GM19463 (cell line): Measurements from ENCODE around the gene MARK1.
A peak's percentile ranks its signal among the peaks of the same experiment; 100 is the strongest.

Experiments used
- ATAC-seq: cut with Tn5 transposase; IDR thresholded peaks from one replicate; pipeline ENCODE4 v1.9.1; 2021; ENCODE audit warnings: mild to moderate bottlenecking, moderate library complexity; ENCODE audit not compliant: unreplicated experiment

Gene MARK1

GRCh38 chr1:220528679-220529501 lies 954 bp downstream of the MARK1 start:
- ATAC-seq, result peak; percentile 2

GRCh38 chr1:220529521-220530020 lies 1.6 kb downstream of the MARK1 start:
- ATAC-seq, result no peak

- ATAC-seq, result no peak
These were observed 5.7 kb downstream of the MARK1 start for GRCh38 chr1:220533504-220534109.

- ATAC-seq, result no peak
These were observed 17.0 kb downstream of the MARK1 start for GRCh38 chr1:220544901-220545303.

GRCh38 chr1:220550811-220551399 lies 23.0 kb downstream of the MARK1 start:
- ATAC-seq, result no peak

GRCh38 chr1:220551718-220552117 lies 23.8 kb downstream of the MARK1 start:
- ATAC-seq, result no peak

- ATAC-seq, result no peak
These were observed 24.8 kb downstream of the MARK1 start for GRCh38 chr1:220552672-220553260.

DNA sequence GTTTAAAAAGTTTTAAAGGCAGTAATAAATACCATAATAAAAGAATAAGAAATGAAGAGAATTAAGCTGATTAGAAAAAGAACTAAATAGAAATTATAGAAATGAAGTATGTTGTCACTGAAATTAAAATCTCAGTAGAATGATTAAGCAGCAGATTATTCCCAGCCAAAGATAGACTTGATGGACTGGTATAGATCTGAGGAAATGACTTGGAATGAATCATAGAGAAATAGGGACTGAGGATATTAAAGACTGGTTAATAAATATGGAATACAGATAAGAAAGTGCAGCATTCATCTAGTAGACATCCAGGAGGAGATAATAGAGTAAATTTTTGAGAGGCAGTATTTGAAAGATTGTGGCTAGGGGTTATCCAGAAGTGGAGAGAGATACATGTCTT lies 28.7 kb downstream of the MARK1 start:
- no peak for ATAC-seq

DNA sequence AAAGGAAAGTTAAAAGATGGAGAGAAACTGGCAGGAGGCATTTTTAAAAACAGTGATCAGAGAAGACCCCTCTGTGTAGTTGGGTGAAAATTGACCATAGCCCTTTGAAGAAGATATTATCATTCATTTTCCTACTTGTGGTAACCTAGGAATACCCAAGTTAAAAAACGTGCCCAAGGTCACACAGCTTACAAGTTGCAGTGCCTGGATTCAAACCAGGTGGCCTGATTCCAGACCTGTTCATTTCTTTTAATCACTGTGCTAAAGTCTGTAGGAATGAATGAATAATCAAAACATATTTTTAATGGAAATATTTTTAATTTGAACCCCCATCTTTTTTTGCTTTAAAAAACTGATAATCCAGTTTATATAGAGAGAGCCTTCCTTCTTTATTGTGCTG lies 35.6 kb downstream of the MARK1 start:
- ATAC-seq, result no peak

DNA sequence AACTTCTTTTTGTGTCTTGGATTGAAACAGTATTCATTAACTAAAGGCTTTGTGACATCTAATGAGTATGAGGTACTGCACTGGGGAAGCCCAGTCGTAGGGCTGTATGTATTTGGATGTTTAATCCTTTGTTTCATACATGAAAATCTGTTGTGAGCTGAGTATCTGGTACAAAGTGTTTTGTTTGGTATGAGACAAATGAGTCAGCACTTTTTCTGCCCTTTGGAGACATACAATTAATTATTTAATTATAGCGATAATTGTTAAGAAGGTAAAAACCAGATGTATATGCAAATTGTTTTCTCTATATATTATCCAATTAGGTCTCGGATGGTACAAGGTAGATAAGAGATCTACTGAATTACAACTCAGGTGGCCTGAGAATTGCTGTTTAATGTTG lies 36.3 kb downstream of the MARK1 start:
- no peak for ATAC-seq

DNA sequence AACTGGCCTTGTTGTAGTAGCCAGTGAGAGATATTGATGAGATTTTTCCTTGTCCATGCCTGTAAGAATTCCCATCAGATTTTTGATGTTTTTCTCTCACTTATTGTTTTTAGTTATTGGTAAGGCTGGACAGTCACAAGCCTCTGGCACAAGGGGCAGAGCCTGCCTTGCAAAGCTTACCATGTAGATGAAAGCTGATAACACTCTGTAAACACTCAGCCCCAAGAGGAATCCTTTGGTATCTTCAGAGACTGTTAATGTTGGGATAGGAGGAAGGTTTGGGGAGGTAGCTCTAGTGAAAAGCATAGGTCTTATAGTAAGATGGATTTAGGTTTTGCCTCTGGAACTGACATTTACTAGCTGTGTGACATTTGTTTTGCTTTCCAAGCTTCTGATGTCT lies 37.7 kb downstream of the MARK1 start:
- no peak for ATAC-seq

DNA sequence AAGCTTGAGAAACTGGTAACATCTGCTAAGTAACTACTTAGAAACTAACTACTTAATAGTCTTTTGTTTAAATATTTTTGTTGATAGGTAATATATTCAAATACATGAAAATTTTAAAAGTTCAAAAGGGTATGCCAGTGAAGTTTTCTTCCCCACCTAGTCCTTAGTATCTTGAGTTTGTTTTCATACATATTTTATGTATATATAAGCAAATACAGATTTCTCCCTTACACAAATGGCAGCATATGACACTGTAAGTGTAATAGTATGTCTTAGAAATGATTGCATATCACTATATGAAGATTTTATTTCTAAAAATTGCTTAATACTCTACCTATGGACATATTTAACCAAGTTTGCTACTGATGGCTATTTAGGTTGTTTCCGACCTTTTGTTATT lies 38.9 kb downstream of the MARK1 start:
- ATAC-seq, result no peak

DNA sequence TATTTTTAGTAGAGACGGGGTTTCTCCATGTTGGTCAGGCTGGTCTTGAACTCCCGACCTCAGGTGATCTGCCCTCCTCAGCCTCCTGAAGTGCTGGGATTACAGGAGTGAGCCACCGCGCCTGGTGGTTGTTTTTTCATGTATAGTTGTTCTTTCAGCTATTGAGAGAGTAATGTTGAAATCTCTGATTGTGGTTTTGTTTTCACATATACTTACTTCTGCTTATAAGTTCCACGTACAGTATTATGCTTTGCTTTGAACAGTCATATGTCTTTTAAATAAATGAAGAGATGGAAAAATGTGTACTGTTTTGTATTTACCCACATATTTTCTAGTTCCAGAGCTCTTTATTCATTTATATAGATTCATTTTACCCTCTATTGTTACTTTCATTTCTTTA lies 44.5 kb downstream of the MARK1 start:
- no peak for ATAC-seq

DNA sequence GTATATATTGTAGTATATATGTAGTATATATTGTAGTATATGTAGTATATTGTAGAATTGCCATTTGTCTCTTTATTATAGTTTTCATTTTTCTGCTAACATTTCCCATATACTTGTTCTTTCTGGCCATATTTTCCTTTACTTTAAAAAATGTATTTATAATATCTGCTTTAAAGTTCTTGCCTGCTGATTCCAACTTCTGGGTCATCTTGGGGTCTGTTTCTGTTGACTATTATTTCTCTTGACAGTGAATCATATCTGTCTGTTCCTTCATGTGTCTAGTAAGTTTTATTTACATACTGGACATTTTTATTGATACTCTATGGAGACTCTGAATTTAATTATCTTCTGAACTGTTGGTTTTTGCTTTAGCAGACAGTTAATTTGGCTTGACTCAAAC lies 45.9 kb downstream of the MARK1 start:
- no peak for ATAC-seq

- ATAC-seq, result no peak
These were observed 48.0 kb downstream of the MARK1 start for GRCh38 chr1:220575718-220576497.

GRCh38 chr1:220577926-220578325 lies 50.0 kb downstream of the MARK1 start:
- ATAC-seq, result no peak

GRCh38 chr1:220579317-220579716 lies 51.4 kb downstream of the MARK1 start:
- no peak for ATAC-seq

- ATAC-seq, result no peak
These were observed 64.8 kb downstream of the MARK1 start for GRCh38 chr1:220592714-220593113.

GRCh38 chr1:220594356-220594755 lies 66.4 kb downstream of the MARK1 start:
- ATAC-seq, result no peak

GRCh38 chr1:220595179-220595578 lies 67.2 kb downstream of the MARK1 start:
- ATAC-seq, result no peak

GRCh38 chr1:220604926-220605325 lies 77.0 kb downstream of the MARK1 start:
- no peak for ATAC-seq
